Measurements from ENCODE around the gene IFITM1.

Gene IFITM1

GRCh38 chr11:299081-299891, 14.6 kb upstream of the IFITM1 start, which contains the start of gene IFITM5:
Gene IFITM5 (minus strand): TSS chr11:299526. CDS start chr11:299490, 36 bp downstream.
- Histone ChIP-seq H3K4me3 (ENCODE audit: control insufficient read depth in 1 of 7, extremely low read depth in 1 of 7, insufficient read depth in 4 of 7, low read depth in 2 of 7, low read length in 6 of 7) (no peak within 1 kb of the TSS), H3K9me3 (ENCODE audit: control extremely low read depth in 1 of 5, control insufficient read depth in 4 of 5, insufficient read depth in 2 of 5, low read depth in 1 of 5, low read length in 4 of 5) (no peaks in the 10 kb centered on the region), H3K36me3 (ENCODE audit: control insufficient read depth in 4 of 4, insufficient read depth in 4 of 4, low read length in 3 of 4) (peaks cover 0 to 5% (median 0%) of the 10 kb centered on the region in 4 experiments), H3K27me3 (replicated peaks in 2 of 5; ENCODE audit: control insufficient read depth in 4 of 5, insufficient read depth in 5 of 5, low read length in 4 of 5) (peaks cover 0 to 33% (median 0%) of the 10 kb centered on the region in 5 experiments), H3K27ac (ENCODE audit: insufficient read depth in 1 of 2, low read depth in 1 of 2, low read length in 2 of 2, poor library complexity in 1 of 2, severe bottlenecking in 2 of 2) (no peak within 1 kb of the TSS), H3K4me1 (ENCODE audit: control extremely low read depth in 1 of 4, control insufficient read depth in 4 of 4, insufficient read depth in 4 of 4, low read length in 3 of 4) (peaks cover 0 to 8% (median 3%) of the 10 kb centered on the region in 4 experiments)
- no peak for DNase-seq
- 77% methylated on average over 19 of the region's 40 CpGs for WGBS (ENCODE audit: insufficient coverage)
- POLR2A ChIA-PET: no interaction called here
- CTCF ChIA-PET: interaction anchor here (0.6 to 2.8 kb wide), 11 partner anchors 10 to 150 kb away, joined by 3 to 11 read pairs (median 3); no protein-coding TSS in a partner anchor

GRCh38 chr11:299951-300735, 13.7 kb upstream of the IFITM1 start:
- ChIA-PET CTCF (interaction anchor here (0.6 to 2.8 kb wide), 12 partner anchors 11 to 149 kb away, joined by 3 to 11 read pairs (median 4); no protein-coding TSS in a partner anchor), POLR2A (no interaction called here)
- WGBS (ENCODE audit: insufficient coverage): 24% methylated on average over 13 of the region's 20 CpGs
- peaks cover 0 to 11% (median 5%) of the 10 kb centered on the region in 4 experiments for H3K4me1 ChIP-seq (ENCODE audit: control extremely low read depth in 1 of 4, control insufficient read depth in 4 of 4, insufficient read depth in 4 of 4, low read length in 3 of 4)
- no peaks in the 10 kb centered on the region for H3K9me3 ChIP-seq (ENCODE audit: control extremely low read depth in 1 of 5, control insufficient read depth in 4 of 5, insufficient read depth in 2 of 5, low read depth in 1 of 5, low read length in 4 of 5)
- peaks cover 0 to 33% (median 0%) of the 10 kb centered on the region in 5 experiments for H3K27me3 ChIP-seq (replicated peaks in 2 of 5; ENCODE audit: control insufficient read depth in 4 of 5, insufficient read depth in 5 of 5, low read length in 4 of 5)
- DNase-seq: peak; percentile 73 to 87 (median 82)
- H3K27ac ChIP-seq (ENCODE audit: insufficient read depth in 1 of 2, low read depth in 1 of 2, low read length in 2 of 2, poor library complexity in 1 of 2, severe bottlenecking in 2 of 2): no peak overlapping the region
- H3K4me3 ChIP-seq (ENCODE audit: control insufficient read depth in 1 of 7, extremely low read depth in 1 of 7, insufficient read depth in 4 of 7, low read depth in 2 of 7, low read length in 6 of 7): no peak overlapping the region
- no peaks in the 10 kb centered on the region for H3K36me3 ChIP-seq (ENCODE audit: control insufficient read depth in 4 of 4, insufficient read depth in 4 of 4, low read length in 3 of 4)

GRCh38 chr11:303363-303762, 10.5 kb upstream of the IFITM1 start:
- POLR2A ChIA-PET: interaction anchor here (0.7 kb wide), 1 partner anchor 24 kb away, joined by 6 read pairs; no protein-coding TSS in a partner anchor
- no peaks in the 10 kb centered on the region for H3K36me3 ChIP-seq (ENCODE audit: control insufficient read depth in 4 of 4, insufficient read depth in 4 of 4, low read length in 3 of 4)
- H3K4me1 ChIP-seq (ENCODE audit: control extremely low read depth in 1 of 4, control insufficient read depth in 4 of 4, insufficient read depth in 4 of 4, low read length in 3 of 4): peaks cover 0 to 40% (median 29%) of the 10 kb centered on the region in 4 experiments
- no peaks in the 10 kb centered on the region for H3K9me3 ChIP-seq (ENCODE audit: control extremely low read depth in 1 of 5, control insufficient read depth in 4 of 5, insufficient read depth in 2 of 5, low read depth in 1 of 5, low read length in 4 of 5)
- no peak overlapping the region for H3K4me3 ChIP-seq (ENCODE audit: control insufficient read depth in 1 of 7, extremely low read depth in 1 of 7, insufficient read depth in 4 of 7, low read depth in 2 of 7, low read length in 6 of 7)
- H3K27me3 ChIP-seq (replicated peaks in 2 of 5; ENCODE audit: control insufficient read depth in 4 of 5, insufficient read depth in 5 of 5, low read length in 4 of 5): peaks cover 0 to 24% (median 0%) of the 10 kb centered on the region in 5 experiments
- CTCF ChIA-PET: interaction anchor here (4.0 to 5.1 kb wide), 3 partner anchors 9 to 60 kb away, joined by 14 to 37 read pairs (median 36); no protein-coding TSS in a partner anchor
- WGBS (ENCODE audit: insufficient coverage): 81% methylated on average over 12 of the region's 12 CpGs
- peak in 1 of 3 donors; percentile 33 for DNase-seq
- no peak overlapping the region for H3K27ac ChIP-seq (ENCODE audit: insufficient read depth in 1 of 2, low read depth in 1 of 2, low read length in 2 of 2, poor library complexity in 1 of 2, severe bottlenecking in 2 of 2)

DNA sequence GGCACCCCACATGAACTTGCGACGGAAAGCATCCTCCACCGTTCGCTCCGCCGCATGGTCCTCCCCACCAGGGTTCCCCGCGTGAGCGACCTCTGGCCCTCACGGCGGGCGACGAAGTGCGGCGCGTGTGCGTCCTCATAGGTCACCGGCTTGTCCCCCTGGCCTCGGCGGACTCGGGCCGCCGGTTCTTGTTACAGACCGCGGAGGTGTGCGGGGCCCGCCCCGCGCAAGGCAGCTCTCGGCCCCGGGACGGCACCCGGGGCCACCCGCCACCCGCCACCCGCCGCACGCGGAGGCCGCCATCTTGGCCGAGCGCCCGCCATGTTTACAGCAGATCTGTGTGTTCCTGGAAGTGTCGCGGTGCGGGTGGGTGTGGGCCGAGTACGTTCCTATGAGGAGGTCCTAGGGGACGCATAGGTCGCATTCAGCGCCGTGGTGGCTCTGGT, 9.8 kb upstream of the IFITM1 start:
- Histone ChIP-seq H3K36me3 (ENCODE audit: control insufficient read depth in 4 of 4, insufficient read depth in 4 of 4, low read length in 3 of 4) (no peaks in the 10 kb centered on the region), H3K27ac (ENCODE audit: insufficient read depth in 1 of 2, low read depth in 1 of 2, low read length in 2 of 2, poor library complexity in 1 of 2, severe bottlenecking in 2 of 2) (no peak overlapping the region), H3K4me3 (ENCODE audit: control insufficient read depth in 1 of 7, extremely low read depth in 1 of 7, insufficient read depth in 4 of 7, low read depth in 2 of 7, low read length in 6 of 7) (no peak overlapping the region), H3K4me1 (ENCODE audit: control extremely low read depth in 1 of 4, control insufficient read depth in 4 of 4, insufficient read depth in 4 of 4, low read length in 3 of 4) (peaks cover 0 to 45% (median 33%) of the 10 kb centered on the region in 4 experiments), H3K27me3 (replicated peaks in 2 of 5; ENCODE audit: control insufficient read depth in 4 of 5, insufficient read depth in 5 of 5, low read length in 4 of 5) (peaks cover 0 to 18% (median 0%) of the 10 kb centered on the region in 5 experiments), H3K9me3 (ENCODE audit: control extremely low read depth in 1 of 5, control insufficient read depth in 4 of 5, insufficient read depth in 2 of 5, low read depth in 1 of 5, low read length in 4 of 5) (no peaks in the 10 kb centered on the region)
- ChIA-PET POLR2A (interaction anchor here (1.3 kb wide), 1 partner anchor 51 kb away, joined by 5 read pairs; no protein-coding TSS in a partner anchor), CTCF (interaction anchor here (0.7 to 5.1 kb wide), 9 partner anchors 10 to 139 kb away, joined by 3 to 37 read pairs (median 14); no protein-coding TSS in a partner anchor)
- 88% methylated on average over 39 of the region's 52 CpGs for WGBS (ENCODE audit: insufficient coverage)
- no peak for DNase-seq

DNA sequence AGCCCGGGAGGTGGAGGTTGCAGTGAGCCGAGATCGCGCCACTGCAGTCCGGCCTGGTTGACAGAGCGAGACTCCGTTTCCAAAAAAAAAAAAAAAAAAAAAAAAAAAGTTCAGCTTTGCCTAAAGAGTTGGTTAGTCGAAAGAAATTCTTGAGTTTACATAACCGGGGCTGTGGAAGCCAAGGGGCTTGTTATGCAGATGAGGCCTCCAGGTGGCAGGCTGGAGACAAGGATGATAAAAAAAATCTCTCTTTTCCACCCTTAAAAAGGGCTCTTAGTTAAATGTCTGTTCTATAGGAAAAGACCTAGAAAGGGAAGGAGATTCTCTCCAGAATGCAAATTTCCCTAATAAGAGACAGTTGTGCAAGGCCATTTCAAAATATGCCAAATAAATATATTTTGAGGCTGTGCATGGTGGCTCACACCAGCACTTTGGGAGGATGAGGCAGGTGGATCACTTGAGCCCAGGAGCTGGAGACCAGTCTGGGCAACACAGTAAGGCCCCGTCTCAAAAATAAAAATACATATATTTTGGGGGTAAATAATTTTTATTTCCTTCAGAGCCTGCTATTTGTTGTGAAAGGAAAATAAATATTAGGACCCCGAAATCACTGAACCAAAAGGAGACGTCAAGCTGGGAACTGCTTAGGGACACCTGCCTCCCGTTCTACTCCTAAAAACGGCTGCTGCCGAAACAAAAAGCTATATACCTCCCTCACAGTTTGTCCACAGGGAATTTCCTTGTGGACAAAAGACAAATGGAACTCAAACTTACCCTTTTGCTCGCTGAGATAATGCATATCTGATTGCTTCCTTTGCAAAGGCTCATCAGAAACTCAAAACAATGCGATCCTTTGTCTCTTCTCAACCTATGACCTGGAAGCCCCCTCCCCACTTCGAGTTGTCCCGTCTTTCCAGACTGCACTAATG, 8.7 kb upstream of the IFITM1 start:
- no peaks in the 10 kb centered on the region for H3K36me3 ChIP-seq (ENCODE audit: control insufficient read depth in 4 of 4, insufficient read depth in 4 of 4, low read length in 3 of 4)
- DNase-seq: peak; percentile 78 to 83 (median 82)

GRCh38 chr11:305844-306211, 8.0 kb upstream of the IFITM1 start:
- POLR2A ChIA-PET: no interaction called here
- H3K9me3 ChIP-seq (ENCODE audit: control extremely low read depth in 1 of 5, control insufficient read depth in 4 of 5, insufficient read depth in 2 of 5, low read depth in 1 of 5, low read length in 4 of 5): no peaks in the 10 kb centered on the region
- CTCF ChIA-PET: interaction anchor here (0.7 to 5.1 kb wide), 21 partner anchors 11 to 145 kb away, joined by 3 to 37 read pairs (median 4); partner anchors contain the start of gene PGGHG
- no peak overlapping the region for H3K4me3 ChIP-seq (ENCODE audit: control insufficient read depth in 1 of 7, extremely low read depth in 1 of 7, insufficient read depth in 4 of 7, low read depth in 2 of 7, low read length in 6 of 7)
- no peak for DNase-seq
- no peaks in the 10 kb centered on the region for H3K36me3 ChIP-seq (ENCODE audit: control insufficient read depth in 4 of 4, insufficient read depth in 4 of 4, low read length in 3 of 4)
- no peak overlapping the region for H3K27ac ChIP-seq (ENCODE audit: insufficient read depth in 1 of 2, low read depth in 1 of 2, low read length in 2 of 2, poor library complexity in 1 of 2, severe bottlenecking in 2 of 2)
- 97% methylated on average over 10 of the region's 10 CpGs for WGBS (ENCODE audit: insufficient coverage)
- peaks cover 0 to 49% (median 41%) of the 10 kb centered on the region in 4 experiments for H3K4me1 ChIP-seq (ENCODE audit: control extremely low read depth in 1 of 4, control insufficient read depth in 4 of 4, insufficient read depth in 4 of 4, low read length in 3 of 4)
- H3K27me3 ChIP-seq (replicated peaks in 2 of 5; ENCODE audit: control insufficient read depth in 4 of 5, insufficient read depth in 5 of 5, low read length in 4 of 5): peaks cover 0 to under 1% (median 0%) of the 10 kb centered on the region in 5 experiments

More for the DNA sequence above, 8.7 kb upstream of the IFITM1 start:
- Histone ChIP-seq H3K4me3 (ENCODE audit: control insufficient read depth in 1 of 7, extremely low read depth in 1 of 7, insufficient read depth in 4 of 7, low read depth in 2 of 7, low read length in 6 of 7) (no peak overlapping the region), H3K9me3 (ENCODE audit: control extremely low read depth in 1 of 5, control insufficient read depth in 4 of 5, insufficient read depth in 2 of 5, low read depth in 1 of 5, low read length in 4 of 5) (no peaks in the 10 kb centered on the region), H3K27me3 (replicated peaks in 2 of 5; ENCODE audit: control insufficient read depth in 4 of 5, insufficient read depth in 5 of 5, low read length in 4 of 5) (peaks cover 0 to 7% (median 0%) of the 10 kb centered on the region in 5 experiments), H3K27ac (ENCODE audit: insufficient read depth in 1 of 2, low read depth in 1 of 2, low read length in 2 of 2, poor library complexity in 1 of 2, severe bottlenecking in 2 of 2) (no peak overlapping the region), H3K4me1 (ENCODE audit: control extremely low read depth in 1 of 4, control insufficient read depth in 4 of 4, insufficient read depth in 4 of 4, low read length in 3 of 4) (peaks cover 0 to 50% (median 41%) of the 10 kb centered on the region in 4 experiments)
- CTCF ChIA-PET: interaction anchor here (0.7 to 5.1 kb wide), 23 partner anchors 11 to 146 kb away, joined by 3 to 37 read pairs (median 3); partner anchors contain the start of gene PGGHG
- POLR2A ChIA-PET: interaction anchor here (0.7 to 1.3 kb wide), 3 partner anchors 50 to 196 kb away, joined by 3 to 5 read pairs (median 3); no protein-coding TSS in a partner anchor
- WGBS (ENCODE audit: insufficient coverage): 86% methylated on average over 9 of the region's 19 CpGs

Data from common myeloid progenitor, CD34-positive (primary cell).